GM19438 (cell line): ENCODE data around the gene SPON2.
A peak's percentile ranks its signal among the peaks of the same experiment; 100 is the strongest.

Experiments
- ATAC-seq: cut with Tn5 transposase; IDR thresholded peaks from one replicate; pipeline ENCODE4 v1.9.1; 2021; ENCODE audit warnings: low read depth; ENCODE audit not compliant: unreplicated experiment

The SPON2 gene

DNA sequence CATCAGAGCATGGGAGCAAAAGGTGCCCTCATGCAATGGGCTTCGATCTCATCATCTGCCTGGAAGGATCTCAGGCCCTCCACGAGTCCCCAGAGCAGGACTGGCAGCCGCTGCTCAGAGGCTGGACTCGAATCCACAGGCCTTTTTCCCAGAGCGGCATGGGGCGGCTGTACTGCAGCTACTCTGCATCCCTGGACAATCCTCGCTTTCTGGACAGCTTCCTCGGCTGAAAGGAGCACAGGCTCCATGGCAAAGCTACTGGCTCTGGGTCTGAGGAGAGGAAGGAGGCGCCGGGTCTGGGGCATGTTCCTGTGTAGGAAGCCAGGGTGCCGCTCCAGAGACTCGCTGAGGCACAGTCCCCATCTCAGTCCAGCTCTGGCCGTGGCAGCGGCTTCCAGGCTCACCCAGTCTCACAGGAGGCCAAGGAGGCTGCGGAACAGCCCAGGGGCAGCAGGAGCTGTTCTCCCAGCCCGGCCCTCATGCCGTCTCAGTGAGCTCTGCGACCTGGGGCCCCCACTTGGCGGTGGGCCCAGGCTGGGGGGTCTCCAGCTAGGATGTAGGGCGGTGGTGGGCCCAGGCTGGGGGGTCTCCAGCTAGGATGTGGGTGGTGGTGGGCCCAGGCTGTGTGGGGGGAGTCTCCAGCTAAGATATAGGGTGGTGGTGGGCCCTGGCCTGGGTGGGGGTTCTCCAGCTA is 2.7 kb upstream of the SPON2 start:
- no peak for ATAC-seq

DNA sequence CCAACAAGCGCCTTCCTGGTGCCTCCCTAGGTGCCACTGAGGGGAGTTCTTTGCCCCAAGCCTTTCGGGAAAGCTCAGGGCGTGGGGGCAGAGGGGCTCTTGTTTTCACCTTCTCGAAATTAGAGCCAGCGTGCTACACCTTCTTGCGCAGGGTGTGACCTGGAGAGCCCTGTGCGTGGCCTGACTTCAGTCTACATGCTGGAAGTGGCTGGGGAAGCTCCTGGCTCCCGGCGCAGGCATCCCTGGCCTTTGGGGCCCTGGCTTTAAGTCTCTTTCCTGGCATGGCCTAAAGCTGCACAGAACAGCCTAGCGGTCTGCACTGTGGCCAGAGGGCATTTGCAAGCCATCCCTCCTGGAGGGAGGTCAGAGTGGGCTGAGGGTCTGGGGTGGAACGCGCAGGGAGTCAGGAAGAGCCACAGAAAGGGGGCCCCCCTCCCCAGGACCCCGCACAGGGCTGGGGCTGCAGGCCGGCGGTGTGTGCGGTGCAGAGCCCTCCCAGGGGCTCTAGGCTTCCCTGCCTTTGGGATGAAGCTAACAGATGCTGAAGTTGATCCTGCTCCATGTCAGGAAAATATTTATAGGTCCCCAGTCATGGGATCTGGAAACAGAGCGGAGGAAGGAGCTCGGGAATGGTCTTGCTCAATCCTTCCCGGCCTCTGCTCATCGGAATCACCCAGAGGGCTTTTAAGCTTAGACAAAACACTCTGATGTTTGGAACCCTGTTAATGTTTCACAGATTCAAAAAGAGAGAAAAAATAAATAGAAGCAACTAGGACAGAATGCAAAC is 781 bp upstream of the SPON2 start:
- no peak for ATAC-seq

- no peak for ATAC-seq
Measured at GRCh38 chr4:1171311-1172227, 814 bp downstream of the SPON2 start.

- ATAC-seq = no peak
Measured at GRCh38 chr4:1170976-1171310, 1.4 kb downstream of the SPON2 start.

DNA sequence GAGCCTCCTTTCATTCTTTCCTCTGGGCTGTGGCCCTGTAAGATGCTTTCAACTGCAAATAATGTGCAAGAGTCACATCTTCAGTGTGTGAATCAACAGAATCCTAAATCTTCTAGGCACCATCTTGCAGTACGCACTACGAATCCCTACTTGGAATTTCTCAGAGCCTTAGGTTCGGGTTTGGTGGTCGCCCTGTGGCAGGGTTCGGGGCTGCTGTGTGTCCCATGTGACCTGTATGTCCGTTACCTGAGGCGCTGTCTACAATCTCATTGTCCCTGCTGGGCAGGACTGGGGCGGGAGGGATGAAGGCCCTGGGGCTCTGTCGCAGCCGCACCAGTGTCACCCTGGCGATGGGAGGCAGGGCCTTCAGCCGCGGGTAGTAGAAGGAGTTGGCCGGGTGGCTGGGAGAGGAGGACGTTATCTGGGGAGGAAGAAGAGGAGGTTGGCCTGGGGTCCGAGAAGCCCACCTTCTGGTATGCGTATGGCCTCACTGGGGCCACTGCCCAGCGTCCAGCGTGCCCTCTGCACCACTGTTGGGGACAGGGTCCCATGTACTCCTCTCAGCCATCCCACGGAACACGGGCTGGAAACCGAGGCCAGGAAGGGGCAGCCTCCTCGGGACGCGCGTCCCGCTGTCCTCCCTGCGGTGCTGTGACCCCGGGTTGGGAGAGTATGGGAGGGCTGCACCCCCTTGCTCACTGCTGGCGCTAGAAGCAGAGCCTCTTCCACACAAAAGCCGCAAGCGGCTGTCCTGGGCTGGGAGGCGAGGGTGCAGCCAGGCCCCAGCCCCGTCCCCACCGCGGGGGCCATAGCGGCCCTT is 2.0 kb downstream of the SPON2 start:
- no peak for ATAC-seq

DNA sequence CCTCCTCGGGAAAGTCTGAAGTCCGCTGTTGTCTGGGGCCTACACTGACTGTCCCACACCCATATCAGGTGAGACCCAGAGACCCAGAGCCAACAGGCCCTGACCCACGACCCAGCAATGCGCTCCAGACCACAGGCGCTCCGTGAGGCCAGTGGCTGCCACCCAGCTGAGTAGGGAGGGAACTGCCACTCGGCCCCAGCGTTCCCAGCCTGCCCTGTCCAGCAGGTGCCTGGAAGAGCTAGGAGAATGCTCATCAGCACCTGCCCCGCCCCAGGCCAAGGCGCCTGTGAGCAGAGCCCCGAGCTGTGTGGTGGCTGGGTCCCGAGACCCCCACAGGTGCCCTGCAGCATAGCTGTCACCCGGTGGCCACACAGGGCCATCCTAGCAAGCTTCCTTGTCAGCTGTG is 2.7 kb downstream of the SPON2 start:
- no peak for ATAC-seq

GRCh38 chr4:1169171-1169671 is 3.2 kb downstream of the SPON2 start:
- ATAC-seq = no peak

- ATAC-seq = no peak
Measured at GRCh38 chr4:1168191-1169101, 3.9 kb downstream of the SPON2 start.

- peak; percentile 81 for ATAC-seq
Measured at GRCh38 chr4:1167244-1167949, 5.0 kb downstream of the SPON2 start.

DNA sequence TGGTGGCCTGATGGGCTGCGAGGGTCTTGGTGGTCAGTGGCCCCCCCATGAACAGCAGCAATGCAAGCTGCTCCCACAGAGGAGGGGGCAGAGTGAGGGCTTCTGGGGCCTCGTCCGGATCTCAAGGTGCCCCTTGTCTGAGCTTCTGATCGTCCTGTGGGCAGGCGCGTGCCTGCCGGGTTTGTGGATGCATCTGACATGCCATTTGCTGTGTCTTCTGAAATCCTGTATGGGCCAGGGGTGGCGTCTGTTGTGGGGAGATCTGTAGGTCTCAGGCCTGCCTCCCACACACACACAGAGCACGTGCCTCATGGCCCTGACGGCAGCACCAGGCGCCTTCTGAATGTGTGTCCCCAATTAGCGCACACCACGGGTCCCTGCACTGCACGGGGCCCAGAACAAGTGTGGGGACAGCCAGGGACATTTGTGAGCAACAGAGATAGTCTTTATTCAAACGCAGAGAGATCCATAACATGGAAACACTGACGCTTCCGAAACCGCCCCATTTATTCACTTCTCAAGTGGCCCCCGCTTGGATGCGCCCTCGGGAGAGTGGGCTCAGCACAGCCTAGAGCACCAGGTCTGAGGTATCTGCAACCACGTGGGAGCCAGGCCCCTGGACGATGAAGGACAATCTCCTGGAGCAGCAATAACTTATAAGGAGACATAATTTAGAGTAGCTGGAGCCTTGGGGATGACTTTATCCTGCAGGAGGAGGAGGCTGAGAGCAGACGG is 5.7 kb downstream of the SPON2 start:
- peak; percentile 11 for ATAC-seq

DNA sequence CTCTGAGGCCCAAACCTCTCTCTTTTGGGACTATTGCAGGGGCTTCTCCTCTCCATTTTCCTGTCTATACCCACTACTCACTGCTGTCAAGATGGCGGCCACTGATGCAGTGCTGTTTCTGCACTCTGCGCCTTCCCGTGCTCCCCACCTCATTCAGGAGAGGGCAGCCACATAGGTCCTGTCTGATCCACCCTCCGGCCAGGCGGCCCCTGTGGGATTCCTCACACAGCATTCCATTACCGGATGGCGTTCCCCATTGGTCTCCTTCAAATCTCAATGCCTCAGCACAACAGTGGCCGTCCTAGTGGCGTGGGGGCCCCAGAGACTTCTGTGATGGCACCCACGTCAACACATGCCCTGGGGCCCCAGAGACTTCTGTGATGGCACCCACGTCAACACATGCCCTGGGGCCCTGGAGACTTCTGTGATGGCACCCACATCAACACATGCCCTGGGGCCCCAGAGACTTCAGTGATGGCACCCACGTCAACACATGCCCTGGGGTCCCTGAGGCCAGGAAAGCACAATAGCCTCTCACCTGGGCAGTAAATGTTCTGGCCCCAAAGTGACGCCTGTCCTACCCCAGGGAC is 7.3 kb downstream of the SPON2 start:
- ATAC-seq = no peak

- no peak for ATAC-seq
Measured at GRCh38 chr4:1164444-1164843, 7.9 kb downstream of the SPON2 start.

DNA sequence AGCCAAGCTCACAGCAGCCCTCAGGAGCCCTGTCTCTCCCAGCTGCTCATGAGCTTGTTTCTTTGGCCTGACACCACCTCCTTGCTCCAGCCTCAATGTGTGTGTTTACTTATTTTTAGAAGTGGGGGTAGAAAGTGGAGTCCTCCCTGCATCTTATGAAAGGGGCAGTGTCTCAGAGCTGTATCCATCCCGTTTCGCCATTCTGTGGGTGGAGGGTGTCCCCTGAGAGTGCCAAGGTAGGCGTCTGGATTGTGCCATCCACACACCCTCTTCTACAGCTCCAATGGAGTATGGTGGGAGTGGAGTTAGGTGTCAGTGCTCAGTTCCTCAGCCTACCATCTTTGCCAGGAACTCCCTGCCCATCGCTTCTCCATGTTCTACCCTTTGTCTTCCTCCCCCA is 8.3 kb downstream of the SPON2 start:
- no peak for ATAC-seq

DNA sequence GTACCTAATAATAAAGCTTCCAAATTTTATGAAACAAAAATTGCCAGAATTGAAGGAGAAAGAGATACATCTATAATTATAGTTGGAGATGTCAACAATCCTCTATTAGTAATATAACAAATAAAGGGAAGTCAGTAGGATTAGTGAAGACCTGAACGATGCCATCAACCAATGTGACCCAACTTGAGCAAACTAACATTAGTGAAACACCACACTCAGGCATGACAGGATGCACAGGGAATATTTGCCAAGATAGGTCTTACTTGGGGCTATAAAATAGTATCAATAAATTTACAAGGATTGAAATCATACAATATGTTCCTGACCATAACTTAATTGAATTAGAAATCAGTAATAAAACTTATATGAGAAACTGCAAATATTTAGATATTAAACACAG is 12.0 kb downstream of the SPON2 start:
- no peak for ATAC-seq

DNA sequence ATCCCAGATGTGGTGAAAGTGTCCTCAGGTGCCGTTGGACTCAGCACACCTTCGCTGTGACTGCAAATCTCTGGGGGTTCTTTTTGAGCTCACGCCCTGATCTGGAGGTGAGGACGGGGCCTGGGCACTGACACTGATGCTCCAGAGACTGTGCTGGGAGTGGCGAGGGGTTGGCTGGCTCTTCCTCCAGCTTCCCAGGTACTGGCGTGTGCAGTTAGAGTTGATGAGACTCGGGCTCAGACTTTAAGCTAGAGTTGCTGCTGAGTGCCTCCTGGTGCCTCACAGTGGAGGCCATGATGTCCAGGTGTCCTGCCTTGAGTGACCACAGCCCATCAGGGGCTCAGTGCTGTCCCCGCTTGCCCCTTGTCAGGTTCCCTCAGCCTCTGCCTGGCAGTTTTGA is 16.3 kb downstream of the SPON2 start:
- ATAC-seq = no peak

DNA sequence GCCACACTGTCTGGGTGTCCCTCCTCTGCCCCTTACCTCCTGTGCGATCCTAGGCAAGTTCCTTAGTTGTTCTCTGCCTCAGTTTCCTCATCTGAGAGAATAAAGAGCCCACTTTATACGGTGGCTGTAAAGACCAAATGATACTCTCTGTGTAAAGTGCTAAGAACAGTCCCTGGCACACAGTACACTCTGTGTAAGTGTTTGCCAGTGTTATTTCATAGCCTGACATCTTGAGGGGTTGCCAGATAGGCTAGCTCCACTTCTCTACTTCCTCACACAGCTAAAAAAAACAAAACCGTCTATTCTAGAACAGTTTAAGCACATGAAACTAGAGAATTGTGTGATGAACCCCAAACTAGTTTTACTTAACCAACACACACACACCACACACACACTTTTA is 17.1 kb downstream of the SPON2 start:
- no peak for ATAC-seq

DNA sequence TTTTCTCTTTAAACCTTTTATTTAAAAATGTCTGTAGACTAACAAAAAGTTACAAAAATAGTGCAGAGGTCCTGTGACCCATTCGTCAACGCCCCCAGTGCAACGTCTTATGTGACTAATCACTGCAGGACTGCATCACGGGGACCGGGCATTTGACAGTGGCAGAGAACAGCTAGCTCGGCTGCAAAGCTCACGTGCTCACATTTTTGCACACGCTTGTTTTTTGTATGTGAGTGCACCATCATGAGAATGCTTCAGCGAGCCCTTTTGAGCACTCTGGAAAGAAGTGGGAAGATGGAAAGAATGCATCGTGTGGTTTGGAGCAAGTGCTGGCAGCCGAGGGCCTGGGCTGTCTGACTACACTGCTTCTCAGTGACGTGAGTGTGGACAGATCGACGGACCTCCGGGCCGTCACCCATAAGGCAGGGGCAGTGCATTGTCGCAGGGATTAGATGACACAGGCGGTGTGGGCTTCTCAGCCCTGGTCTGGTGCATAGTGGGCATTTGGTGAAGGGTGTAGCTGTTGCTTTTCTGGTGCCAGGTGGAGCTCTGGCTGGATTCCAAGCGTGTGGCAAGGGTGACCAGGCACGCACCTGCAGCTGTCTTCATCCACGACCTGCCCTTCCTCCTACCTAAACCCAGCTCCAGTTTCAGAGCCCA is 17.7 kb downstream of the SPON2 start:
- no peak for ATAC-seq
